GM23338 (cell line): ENCODE results near the gene HMCN2. TPM values are rescaled to one million over a fixed set of nuclear protein-coding genes. Genes with fewer than 3 reads are reported as not detected.

Experiments
- ATAC-seq: fragments of 200-7000 bp; cut with Tn5 transposase; 3 replicates; pipeline ENCODE4 v1.9.1; 2020
- DNase-seq: peaks from one replicate; pipeline ENCODE4 v3.0.0-alpha.2; 2015; ENCODE audit warnings: low spot score
- H2AFZ ChIP-seq: fragments of 200-600 bp; sonication (generic); 2 replicates; pipeline ENCODE4 v1.8.0; 2016; ENCODE audit warnings: antibody characterized with exemption, mild to moderate bottlenecking, moderate library complexity
- H3F3A ChIP-seq: fragments of 200-600 bp; sonication (generic); replicated peaks from 2 replicates; pipeline ENCODE4 v1.8.0; 2017; ENCODE audit warnings: antibody characterized with exemption, mixed run types, low read depth
- H3K27ac ChIP-seq: fragments of 200-600 bp; sonication (generic); 2 replicates; pipeline ENCODE4 v1.6.1; 2016; ENCODE audit warnings: low read depth
- H3K27me3 ChIP-seq: fragments of 200-600 bp; sonication (generic); 2 replicates; pipeline ENCODE4 v1.8.0; 2016; ENCODE audit warnings: mild to moderate bottlenecking, mixed run types, moderate library complexity; ENCODE audit not compliant: insufficient read depth
- H3K36me3 ChIP-seq: fragments of 200-600 bp; sonication (generic); 2 replicates; pipeline ENCODE4 v1.8.0; 2016; ENCODE audit warnings: mild to moderate bottlenecking; ENCODE audit not compliant: insufficient read depth
- H3K4me1 ChIP-seq: fragments of 200-600 bp; sonication (generic); 2 replicates; pipeline ENCODE4 v1.8.0; 2016; ENCODE audit warnings: mild to moderate bottlenecking, moderate library complexity; ENCODE audit not compliant: insufficient read depth
- H3K4me2 ChIP-seq: fragments of 200-600 bp; sonication (generic); 2 replicates; pipeline ENCODE4 v1.7.1; 2017; ENCODE audit warnings: mixed run types
- H3K4me3 ChIP-seq: fragments of 200-600 bp; sonication (generic); 2 replicates; pipeline ENCODE4 v1.6.1; 2016; ENCODE audit warnings: mixed run types
- H3K79me2 ChIP-seq: fragments of 200-600 bp; sonication (generic); replicated peaks from 2 replicates; pipeline ENCODE4 v1.8.0; 2017; ENCODE audit warnings: mild to moderate bottlenecking; ENCODE audit not compliant: insufficient read depth
- H3K9me2 ChIP-seq: fragments of 200-600 bp; sonication (generic); 2 replicates; pipeline ENCODE4 v1.8.0; 2017; ENCODE audit not compliant: insufficient read depth
- H4K20me1 ChIP-seq: fragments of 200-600 bp; sonication (generic); replicated peaks from 2 replicates; pipeline ENCODE4 v1.8.0; 2017; ENCODE audit warnings: mild to moderate bottlenecking; ENCODE audit not compliant: insufficient read depth
- H3K27ac Mint-ChIP-seq: 2 replicates; pipeline ENCODE4 v1.8.0; 2020; ENCODE audit warnings: inconsistent platforms, mild to moderate bottlenecking, moderate library complexity, mixed read lengths
- H3K27me3 Mint-ChIP-seq: 3 replicates; pipeline ENCODE4 v1.8.0; 2022; ENCODE audit warnings: low read depth, mild to moderate bottlenecking, moderate library complexity, mixed read lengths, inconsistent platforms; ENCODE audit not compliant: insufficient read depth, poor library complexity
- H3K36me3 Mint-ChIP-seq: 3 replicates; pipeline ENCODE4 v1.8.0; 2021; ENCODE audit warnings: low read depth, mild to moderate bottlenecking, inconsistent platforms, moderate library complexity, mixed read lengths
- H3K4me1 Mint-ChIP-seq: 3 replicates; pipeline ENCODE4 v1.8.0; 2020; ENCODE audit warnings: mild to moderate bottlenecking, inconsistent platforms, mixed read lengths
- H3K4me3 Mint-ChIP-seq: 3 replicates; pipeline ENCODE4 v1.8.0; 2021; ENCODE audit warnings: moderate library complexity, mild to moderate bottlenecking, inconsistent platforms, mixed read lengths
- H3K9me3 Mint-ChIP-seq: 3 replicates; pipeline ENCODE4 v1.8.0; 2020; ENCODE audit warnings: moderate library complexity, mild to moderate bottlenecking, inconsistent platforms, mixed read lengths
- EZH2 ChIP-seq: fragments of 200-600 bp; sonication (generic); IDR thresholded peaks from one replicate; pipeline ENCODE4 v1.8.0; 2017; ENCODE audit warnings: antibody characterized with exemption, mild to moderate bottlenecking, low read depth; ENCODE audit not compliant: unreplicated experiment
- NANOG ChIP-seq: IDR thresholded peaks from 2 replicates; pipeline ENCODE4 v1.6.1; 2016; ENCODE audit warnings: antibody characterized with exemption, borderline replicate concordance
- POLR2AphosphoS5 ChIP-seq: IDR thresholded peaks from 2 replicates; pipeline ENCODE4 v1.6.1; 2016; ENCODE audit warnings: antibody characterized with exemption, low read depth
- ZNF331 ChIP-seq: fragments of 250-450 bp; sonication (Bioruptor Pico); IDR thresholded peaks from 2 replicates; pipeline ENCODE4 v1.5.0; 2020; ENCODE audit warnings: low read depth, mild to moderate bottlenecking, moderate library complexity
- ZNF462 ChIP-seq: fragments of 250-450 bp; sonication (Bioruptor Pico); IDR thresholded peaks from 2 replicates; pipeline ENCODE4 v1.5.0; 2020; ENCODE audit warnings: mild to moderate bottlenecking, moderate library complexity
- polyA plus RNA-seq: library from polyadenylated mRNA; unstranded; fragments of >200 nt; fragmentation: Nextera tagmentation; extraction: Ambion mirVana; gene quantifications from 2 replicates; pipeline ENCODE4 v1.2.1, GENCODE V29; 2016
- total RNA-seq: library from RNA; depleted of rRNA; stranded (reverse); fragments of >200 nt; shearing (Covaris generic); gene quantifications from 2 replicates; pipeline ENCODE4 v1.2.3, GENCODE V29; 2014
- TF ChIP-seq, protein P1 (sequence below): IDR thresholded peaks from 2 replicates; pipeline ENCODE4 v1.6.1; 2016; ENCODE audit warnings: antibody characterized with exemption

The HMCN2 gene
- total and polyA plus RNA-seq, 2 experiments from 2014 or later: 1.3 to 4.7 TPM

- TF ChIP-seq ZNF462: no peak
- no peak for TF ChIP-seq NANOG
- TF ChIP-seq, protein P1, sequence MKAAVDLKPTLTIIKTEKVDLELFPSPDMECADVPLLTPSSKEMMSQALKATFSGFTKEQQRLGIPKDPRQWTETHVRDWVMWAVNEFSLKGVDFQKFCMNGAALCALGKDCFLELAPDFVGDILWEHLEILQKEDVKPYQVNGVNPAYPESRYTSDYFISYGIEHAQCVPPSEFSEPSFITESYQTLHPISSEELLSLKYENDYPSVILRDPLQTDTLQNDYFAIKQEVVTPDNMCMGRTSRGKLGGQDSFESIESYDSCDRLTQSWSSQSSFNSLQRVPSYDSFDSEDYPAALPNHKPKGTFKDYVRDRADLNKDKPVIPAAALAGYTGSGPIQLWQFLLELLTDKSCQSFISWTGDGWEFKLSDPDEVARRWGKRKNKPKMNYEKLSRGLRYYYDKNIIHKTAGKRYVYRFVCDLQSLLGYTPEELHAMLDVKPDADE: no peak
- no peak for TF ChIP-seq ZNF331
Observed at GRCh38 chr9:130321539-130321938, 56.0 kb downstream of the HMCN2 start (continued).

DNA sequence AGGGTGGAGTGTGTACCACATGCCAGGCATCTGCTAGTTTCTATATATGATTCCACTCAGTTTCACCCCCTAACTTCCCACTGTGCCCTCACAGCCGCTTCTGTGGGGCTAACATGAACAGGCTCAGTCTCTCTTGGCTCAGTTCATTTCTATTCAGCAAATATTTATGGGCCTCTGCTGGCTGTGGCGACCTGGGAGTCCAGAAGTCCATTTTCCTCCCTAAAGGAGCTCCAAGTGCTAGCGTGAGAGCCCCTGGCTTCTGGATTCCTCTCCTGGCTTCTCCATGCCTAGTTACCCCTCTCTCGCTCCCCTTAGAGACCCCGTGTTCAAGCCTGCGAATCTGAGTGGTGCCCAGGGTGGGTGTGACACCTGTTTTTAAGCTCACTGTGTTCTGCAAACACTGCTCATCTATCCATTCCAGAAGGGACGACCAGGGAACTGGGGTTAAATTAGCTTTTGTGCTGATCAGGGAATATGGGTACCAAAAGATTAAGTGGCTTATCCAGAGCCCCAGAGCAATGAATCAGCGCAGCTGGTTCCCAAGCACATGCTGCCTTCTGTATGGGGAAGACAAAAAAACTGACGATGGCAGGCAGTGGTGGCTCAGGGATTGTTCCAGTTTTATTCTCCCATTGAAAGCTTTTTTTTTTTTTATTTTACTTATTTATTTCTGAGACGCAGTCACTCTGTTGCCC is 57.6 kb downstream of the HMCN2 start:
- ATAC-seq: no peak
- peaks cover 14% of the 10 kb centered on the region for H3K27me3 Mint-ChIP-seq
- peaks cover 15% of the 10 kb centered on the region for H3K4me1 Mint-ChIP-seq
- TF ChIP-seq ZNF331 (no peak), POLR2AphosphoS5 (no peak), ZNF462 (no peak), EZH2 (no peak)

More for the DNA sequence above, 57.6 kb downstream of the HMCN2 start:
- Histone ChIP-seq H3K4me3 (no peak overlapping the region), H3K4me1 (no peaks in the 10 kb centered on the region), H3K79me2 (no peaks in the 10 kb centered on the region), H2AFZ (no peak overlapping the region), H3K27me3 (no peaks in the 10 kb centered on the region), H3K27ac (no peak overlapping the region), H3K4me2 (no peak overlapping the region), H3F3A (no peaks in the 10 kb centered on the region), H3K36me3 (no peaks in the 10 kb centered on the region), H4K20me1 (no peaks in the 10 kb centered on the region), H3K9me2 (no peaks in the 10 kb centered on the region)
- Mint-ChIP-seq H3K4me3 (no peak overlapping the region), H3K9me3 (no peaks in the 10 kb centered on the region; the same call in 2 of the 3 replicates), H3K36me3 (peaks cover 3% of the 10 kb centered on the region; the same call in 2 of the 3 replicates), H3K27ac (no peak overlapping the region)
- DNase-seq: no peak
